Testis (tissue), 2 donors: ENCODE measurements around the gene ARL13A.

Experiments used
- CTCF ChIP-seq, 3 experiments: fragments of 450-650 bp in 2 of 3; fragments of 200-600 bp in 1 of 3; sonication (generic) in 1 of 3; IDR thresholded peaks; one replicate each; pipeline ENCODE4 v1.5.1; 2016 to 2019; ENCODE audit warnings: antibody characterized with exemption in 3 of 3, mild to moderate bottlenecking in 2 of 3, moderate library complexity in 1 of 3
- POLR2A ChIP-seq: fragments of 450-650 bp; IDR thresholded peaks from one replicate; pipeline ENCODE4 v1.6.1; 2017; ENCODE audit warnings: antibody characterized with exemption, mild to moderate bottlenecking, moderate library complexity

DNA sequence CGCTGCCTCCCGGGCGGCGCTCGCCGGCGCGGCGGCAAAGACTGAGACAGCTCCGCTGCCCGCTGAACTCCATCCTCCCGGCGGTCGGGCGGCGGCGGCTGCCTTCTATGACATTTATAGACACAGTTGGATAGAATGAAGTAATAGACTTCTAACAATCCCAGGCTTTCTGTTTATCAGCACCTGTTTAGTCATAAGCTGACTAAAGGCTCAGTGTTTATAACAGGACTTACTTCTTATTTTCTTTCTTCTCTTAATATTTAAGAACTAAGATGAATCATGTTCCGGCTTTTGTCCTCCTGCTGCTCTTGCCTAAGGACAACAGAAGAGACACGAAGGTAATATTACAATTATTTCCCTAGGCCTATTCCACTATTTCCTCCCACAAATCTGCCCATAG is 3.9 kb downstream of the ARL13A start:
- TF ChIP-seq CTCF (IDR thresholded peaks at IDR 0.05) (no peak), POLR2A (no peak)
